ENCODE measurements around the gene TYMP. TPM values are rescaled to one million over a fixed set of nuclear protein-coding genes. Genes with fewer than 3 reads are reported as not detected.
"Not testable (repeated sequence)": the region's sequence is repeated elsewhere in the genome, so short reads cannot be mapped to it uniquely, and the experiment has no call there.

Gene TYMP
- polyA plus RNA-seq, 4 donors, result 1.1 to 3.0 (median 2.4) TPM

DNA sequence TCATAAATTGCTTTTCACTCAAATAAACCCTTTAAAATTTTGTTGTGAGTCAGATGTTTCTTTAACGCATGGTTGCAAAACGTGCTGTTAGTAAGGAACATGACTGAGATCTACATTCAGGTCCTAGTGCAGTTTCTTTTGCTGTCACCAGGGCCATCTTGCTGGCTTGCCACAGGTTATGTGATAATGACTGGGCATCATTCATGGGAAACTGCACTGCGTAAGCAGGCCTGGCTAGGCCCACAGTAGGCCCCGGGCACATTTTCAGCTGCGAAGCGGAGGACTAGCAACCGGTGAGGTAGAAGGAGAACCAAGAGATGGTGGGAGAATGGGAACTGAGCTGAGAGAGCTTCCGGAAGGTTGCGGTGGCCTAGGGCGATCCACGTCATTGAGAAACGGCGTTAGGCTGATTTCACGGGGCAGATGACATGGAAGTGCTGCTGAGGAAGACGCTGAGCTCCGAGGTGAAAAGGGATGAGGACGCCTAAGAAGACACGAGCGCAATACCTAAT is 12.7 kb upstream of the TYMP start:
- no peak for DNase-seq (ENCODE audit: low read depth in 4 of 4, low spot score in 2 of 4)

DNA sequence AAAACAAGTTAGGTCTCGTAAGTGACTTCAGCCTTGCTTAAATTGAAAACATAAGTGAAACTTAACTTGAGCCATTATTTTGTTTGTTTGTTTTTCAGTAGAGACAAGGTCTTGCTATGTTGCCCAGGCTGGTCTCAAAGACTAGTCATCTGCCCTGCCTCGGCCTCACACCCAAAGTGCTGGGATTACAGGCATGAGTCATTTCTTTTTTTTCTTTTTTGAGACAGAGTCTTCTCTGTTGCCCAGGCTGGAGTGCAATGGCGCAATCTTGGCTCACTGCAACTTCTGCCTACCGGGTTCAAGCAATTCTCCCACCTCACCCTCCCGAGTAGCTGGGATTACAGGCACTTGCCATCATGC is 11.8 kb upstream of the TYMP start:
- DNase-seq (ENCODE audit: low read depth in 4 of 4, low spot score in 2 of 4), result not testable (repeated sequence)

DNA sequence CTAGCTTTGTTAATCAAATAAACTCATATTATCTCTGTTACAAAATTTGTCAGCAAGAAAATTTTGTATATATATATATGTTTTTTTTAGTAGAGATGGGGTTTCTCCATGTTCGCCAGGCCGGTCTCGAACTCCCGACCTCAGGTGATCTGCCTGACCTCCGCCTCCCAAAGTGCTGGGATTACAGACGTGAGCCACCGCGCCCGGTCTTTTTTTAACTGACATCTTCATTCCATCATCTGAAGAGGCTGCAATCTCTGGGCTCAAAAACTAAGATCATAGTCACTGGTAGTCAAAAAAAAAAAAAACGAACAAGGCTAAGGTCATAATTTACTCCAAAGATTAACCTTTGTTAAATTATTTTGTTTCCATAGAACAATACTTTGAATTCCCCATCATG is 10.6 kb upstream of the TYMP start:
- no peak for DNase-seq (ENCODE audit: low read depth in 4 of 4, low spot score in 2 of 4)

DNA sequence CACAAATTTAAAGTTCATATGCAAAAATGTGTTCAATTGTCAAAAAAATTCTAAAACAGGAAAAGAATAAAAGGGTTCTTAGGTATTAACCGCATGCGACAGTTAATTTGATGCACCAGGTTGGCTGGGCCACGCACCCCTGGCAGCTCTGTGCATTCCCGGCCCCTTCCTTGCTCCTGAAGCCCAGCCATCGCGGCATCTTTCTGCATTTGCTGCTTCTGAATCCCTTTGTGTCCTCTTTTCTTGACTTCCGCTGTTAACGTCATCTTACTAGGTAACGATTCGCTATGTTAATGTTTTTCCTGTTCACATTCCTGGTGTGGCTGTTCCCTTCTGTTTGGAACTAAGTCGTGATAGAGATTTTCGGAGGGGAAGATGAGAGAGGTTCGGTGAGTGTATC is 8.0 kb upstream of the TYMP start:
- no peak for DNase-seq (ENCODE audit: low read depth in 4 of 4, low spot score in 2 of 4)

DNA sequence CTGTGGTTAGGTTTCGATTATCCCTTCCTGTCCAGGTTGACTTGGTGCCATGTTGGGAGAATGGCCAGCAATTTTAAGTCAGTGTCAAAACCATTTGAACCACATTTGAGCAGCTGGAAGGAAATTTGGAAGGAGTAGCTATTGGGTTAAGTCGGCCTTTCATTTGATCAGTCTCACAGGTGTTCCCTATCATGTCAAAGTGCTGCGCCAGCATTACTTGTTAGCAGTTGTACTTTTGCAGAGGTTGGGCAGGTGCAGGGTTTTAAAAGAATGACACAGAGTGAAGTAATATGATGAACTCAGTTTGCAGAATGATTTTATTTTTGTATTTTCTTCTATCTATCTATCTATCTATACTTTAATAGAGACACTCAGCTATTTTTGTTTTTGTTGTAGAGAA is 6.4 kb upstream of the TYMP start:
- no peak for DNase-seq (ENCODE audit: low read depth in 4 of 4, low spot score in 2 of 4)

DNA sequence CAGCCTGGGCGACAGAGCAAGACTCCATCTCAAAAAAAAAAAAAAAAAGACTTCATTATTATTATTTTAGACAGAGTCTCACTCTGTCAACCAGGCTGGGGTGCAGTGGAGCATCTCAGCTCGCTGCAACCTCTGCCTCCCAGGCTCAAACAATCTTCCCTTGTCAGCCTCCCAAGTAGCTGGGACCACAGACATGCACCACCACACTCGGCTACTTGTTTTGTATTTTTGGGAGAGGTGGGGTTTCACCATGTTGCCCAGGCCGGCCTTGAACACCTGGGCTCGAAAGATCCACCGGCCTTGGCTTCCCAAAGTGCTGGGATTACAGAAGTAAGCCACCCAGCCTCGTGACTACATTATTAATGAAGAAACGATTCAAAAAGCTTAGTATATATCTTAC is 5.3 kb upstream of the TYMP start:
- DNase-seq (ENCODE audit: low read depth in 4 of 4, low spot score in 2 of 4), result no peak

DNA sequence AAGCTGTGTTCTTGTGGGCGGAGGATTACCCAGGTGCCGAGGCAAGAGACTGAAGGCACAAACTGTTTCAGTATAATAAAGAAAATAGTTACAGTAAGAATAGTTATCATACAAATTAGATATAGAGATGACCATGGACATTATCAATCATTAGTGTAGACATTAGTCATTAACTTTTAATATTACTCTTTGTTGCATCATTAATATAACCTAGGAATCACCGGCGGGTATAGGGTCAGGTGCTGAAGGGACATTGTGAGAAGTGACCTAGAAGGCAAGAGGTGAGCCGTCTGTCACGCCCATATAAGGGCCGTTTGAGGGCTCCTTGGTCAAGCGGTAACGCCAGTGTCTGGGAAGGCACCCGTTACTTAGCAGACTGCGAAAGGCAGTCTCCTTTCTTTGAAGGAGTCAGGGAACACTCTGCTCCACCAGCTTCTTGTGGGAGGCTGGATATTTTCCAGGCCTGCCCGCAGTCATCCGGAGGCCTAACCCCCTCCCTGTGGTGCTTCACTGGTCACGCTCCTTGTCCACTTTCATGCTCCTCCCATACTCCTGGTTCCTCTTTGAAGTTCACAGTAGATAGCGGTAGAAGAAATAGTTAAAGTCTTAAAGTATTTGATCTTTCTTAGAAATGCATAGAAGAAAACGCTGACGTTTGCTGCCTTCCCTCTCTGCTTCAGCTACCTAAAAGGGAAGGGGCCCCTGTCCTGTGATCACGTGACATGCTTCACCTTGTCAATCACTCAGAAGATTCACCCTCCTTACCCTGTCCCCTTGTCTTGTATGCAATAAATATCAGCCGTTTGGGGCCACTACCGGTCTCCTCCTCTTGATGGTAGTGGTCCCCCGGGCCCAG is 4.3 kb upstream of the TYMP start:
- not testable (repeated sequence) for DNase-seq (ENCODE audit: low read depth in 4 of 4, low spot score in 2 of 4)

DNA sequence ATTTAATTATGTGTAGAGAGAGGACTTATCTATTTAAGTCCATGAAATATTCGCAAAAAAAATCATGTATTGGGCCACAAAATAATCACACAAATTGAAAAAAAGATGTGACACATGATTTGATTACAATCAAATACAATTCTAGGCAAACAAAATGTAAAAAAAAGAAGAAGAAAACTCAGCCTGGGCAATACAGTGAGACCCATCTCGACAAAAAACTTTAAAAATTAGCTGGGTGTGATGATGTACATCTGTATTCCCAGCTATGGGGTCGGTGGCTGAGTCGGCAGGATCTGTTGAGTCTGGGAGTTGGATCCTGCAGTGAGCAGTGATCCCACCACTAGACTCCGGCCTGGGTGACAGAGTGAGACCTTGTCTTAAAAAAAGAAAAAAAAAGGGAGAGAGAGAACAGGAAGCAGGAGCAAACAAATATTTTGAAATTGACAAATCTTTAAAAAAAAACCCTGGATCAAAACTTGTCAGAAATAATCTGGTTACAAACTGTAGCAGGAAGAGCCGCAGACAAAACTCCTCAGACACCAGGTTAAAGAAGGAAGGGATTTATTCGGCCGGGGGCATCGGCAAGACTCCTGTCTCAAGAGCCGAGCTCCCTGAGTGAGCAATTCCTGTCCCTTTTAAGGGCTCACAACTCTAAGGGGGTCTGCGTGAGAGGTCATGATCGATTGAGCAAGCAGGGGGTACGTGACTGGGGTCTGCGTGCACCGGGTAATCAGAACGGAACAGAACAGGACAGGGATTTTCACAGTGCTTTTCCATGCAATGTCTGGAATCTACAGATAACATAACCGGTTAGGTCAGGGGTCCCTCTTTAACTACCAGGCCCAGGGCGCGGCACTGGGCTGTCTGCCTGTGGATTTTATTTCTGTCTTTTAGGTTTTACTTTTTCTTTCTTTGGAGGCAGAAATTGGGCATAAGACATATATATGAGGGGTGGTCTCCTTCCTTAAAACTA is 3.3 kb upstream of the TYMP start:
- DNase-seq (ENCODE audit: low read depth in 4 of 4, low spot score in 2 of 4), result no peak

DNA sequence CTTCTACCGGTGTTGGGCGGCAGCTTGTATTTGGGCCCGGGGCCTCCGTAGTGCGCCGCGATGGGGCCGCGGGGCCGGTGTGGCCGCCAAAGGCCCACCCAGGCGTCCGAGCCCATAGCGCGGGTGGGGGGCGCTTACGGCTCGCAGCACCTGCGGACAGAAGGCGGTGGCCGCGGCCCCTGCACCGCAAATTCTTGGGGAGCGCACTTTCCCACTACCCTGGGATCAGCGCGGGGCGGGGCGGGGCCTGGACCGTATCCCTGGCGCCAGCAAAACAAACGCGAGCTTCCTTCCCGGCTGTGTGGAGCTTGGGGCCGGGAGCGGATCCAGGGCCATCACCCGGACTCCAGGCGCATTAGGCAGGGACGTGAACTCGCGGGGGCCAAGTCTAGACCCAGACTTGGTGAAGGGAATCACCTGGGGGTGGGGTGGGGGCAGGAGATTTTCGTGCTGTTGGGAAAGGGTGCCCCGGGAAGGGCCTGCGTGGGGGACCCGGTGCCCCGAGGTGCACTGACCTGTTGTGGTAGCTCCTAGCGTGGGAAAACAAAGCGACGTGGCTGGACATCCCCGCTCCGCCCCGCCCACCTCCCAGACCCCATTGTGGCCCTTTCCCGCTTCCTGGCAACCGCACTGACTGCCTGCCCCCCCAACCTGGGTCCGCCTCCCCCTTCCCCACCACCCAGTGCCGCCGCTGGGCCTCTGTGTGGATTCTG is 2.3 kb upstream of the TYMP start:
- no peak for DNase-seq (ENCODE audit: low read depth in 4 of 4, low spot score in 2 of 4)

DNA sequence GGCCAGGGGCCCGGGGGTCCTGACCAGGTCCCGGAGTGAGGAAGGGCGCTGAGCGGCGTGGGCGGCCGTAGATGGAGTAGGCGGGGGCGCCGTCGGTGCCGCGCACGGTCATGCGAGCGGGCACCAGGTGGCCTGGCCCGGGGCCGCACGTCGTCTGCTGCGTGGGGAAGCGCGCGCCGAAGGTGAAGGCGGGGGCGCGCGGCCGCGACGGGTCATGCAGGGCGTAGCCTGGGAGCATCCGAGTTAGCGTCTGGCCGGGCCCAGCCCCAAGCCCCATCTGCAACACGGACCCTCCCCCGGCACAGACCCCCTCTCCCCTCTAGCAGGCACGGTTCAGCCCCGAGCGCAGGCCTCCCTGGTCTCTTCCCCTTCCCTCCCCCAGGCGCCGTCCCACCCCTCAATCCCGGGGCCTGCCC is 1.7 kb upstream of the TYMP start:
- DNase-seq (ENCODE audit: low read depth in 4 of 4, low spot score in 2 of 4), result no peak

DNA sequence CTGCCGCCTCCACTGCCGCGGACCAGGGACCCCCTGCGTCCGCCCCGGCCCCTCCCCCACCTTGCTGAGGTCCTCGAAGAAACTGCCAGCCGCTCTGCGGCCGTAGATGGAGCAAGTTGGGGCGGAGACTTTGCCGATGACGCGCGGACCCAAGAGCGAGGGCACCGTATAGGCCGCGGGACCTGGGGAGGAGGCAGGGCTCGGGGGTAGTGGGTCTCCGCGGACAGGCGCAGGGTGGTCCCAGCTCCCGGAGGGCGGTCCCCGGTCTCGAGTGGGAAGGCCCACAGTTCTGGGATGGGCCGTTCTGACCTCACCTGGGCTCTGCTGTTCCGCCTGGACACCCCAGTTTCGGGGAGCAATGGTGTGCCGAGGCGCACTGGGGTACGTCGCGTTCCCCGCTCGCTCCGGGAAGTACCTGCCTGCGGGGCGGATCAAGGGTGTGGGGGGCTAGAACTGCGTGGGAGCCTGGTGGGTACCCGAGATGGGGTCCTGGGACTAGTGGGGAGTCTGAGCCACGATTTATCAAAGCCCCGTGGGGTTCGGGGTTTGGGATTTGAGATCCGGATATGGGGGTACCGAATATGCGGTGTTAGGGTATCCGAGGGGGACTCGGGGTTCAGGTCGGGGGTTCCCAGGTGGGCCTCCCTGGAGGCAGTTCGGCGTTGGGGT is 1.2 kb upstream of the TYMP start:
- DNase-seq (ENCODE audit: low read depth in 4 of 4, low spot score in 2 of 4), result no peak

DNA sequence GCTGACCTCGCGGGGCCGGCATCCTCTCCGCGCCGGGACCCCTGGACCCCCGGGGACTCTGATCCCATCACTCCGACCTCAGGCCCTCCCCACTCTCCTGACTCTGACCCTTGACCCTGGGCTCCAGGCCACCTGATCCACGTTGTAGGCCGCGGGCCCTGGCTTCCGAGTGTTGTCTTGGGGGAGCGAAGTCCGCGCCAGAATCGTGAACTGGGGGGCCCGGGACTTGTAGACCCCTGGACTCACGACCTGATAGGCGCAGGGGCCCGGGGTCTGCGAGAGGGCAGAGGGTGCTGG is 716 bp upstream of the TYMP start:
- DNase-seq (ENCODE audit: low read depth in 4 of 4, low spot score in 2 of 4), result no peak

DNA sequence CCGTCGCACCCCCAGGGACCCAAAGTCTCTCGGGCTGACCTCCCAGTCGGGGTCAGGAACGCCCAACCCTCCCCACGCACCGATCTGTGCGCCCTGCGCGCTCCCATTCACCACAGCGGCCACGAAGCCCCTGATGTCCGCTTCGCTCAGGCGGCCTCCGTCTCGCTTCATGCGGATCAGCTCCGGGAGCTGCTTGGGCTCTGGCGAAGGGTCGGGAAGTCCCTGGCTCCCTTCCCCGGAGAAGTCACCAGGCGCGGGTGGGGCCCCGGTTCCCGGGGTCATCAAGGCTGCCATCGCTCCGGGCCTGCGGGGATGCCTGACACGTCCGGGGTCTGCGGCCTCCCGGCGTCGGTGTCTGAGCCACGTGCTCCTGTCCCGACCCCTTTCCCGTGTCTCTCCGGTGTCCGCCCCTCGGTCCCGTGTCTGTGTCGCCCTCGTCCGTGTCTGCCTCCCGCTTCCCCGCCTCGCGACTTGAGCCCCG is 356 bp downstream of the TYMP start:
- DNase-seq (ENCODE audit: low read depth in 4 of 4, low spot score in 2 of 4), result no peak

DNA sequence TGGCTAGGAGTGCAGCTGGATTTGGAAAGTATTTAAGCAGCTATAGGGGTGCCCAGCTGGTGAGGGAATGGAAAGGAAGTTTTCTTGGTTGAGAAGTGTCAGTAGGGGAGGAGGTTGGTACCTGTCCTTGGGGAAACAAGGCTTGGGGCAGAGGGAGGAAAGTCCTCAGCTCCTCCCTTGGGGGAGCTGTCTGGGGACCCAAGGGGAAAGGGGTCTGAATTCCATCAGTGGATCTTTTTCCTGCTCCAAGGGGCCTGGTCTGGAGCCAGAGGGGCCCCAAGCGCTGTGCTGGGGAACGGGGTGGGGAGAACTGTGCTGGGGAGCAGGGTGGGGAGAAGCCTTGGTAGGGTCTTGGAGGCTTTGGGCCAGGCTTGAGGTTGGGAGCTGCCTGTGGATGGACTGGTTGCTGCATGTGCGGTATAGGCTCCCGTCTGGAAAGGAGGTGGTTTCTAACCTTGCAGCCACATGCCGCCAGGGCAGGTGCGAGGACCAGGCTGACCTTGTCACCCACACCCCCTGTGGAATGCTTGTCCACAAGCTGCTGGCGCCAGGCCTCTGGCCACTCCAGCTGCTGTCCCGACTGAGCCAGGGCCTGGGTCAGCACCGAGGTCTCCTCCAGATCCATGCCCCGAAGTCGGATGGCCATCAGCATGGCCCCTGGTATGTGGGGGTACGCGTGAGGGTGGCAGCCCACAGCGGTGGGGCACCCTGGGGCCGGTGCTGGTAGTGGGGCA is 963 bp downstream of the TYMP start:
- DNase-seq (ENCODE audit: low read depth in 4 of 4, low spot score in 2 of 4), result no peak

DNA sequence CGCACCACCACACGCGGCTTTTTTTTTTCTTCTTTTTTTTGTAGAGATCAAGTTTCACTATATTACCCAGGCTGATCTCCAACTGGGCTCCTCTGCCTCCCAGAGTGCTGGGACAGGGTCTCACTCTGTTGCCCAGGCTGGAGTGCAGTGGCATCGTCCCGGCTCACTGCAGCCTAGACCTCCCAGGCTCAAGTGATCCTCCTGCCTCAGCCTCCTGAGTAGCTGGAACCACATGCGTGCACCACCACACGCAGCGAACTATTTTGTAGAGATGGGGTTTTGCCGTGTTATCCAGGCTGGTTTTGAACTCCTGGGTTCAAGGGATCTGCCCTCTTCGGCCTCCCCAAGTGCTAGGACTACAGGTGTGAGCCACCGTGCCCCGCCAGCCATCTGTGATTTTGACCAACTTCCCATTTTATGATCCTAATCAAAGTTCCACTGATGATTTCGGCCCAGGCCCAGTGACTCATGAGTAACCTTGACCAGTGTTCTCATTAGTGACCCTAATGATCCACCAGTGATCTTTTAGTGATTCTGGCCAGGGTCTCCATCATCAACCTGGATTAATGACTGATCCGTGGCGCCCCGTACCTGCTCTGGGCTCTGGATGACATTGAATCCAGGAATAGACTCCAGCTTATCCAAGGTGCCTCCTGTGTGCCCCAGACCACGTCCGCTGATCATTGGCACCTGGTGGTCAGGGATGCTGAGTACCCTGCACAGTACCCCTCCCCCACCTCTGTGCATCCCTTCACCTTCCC is 1.7 kb downstream of the TYMP start:
- DNase-seq (ENCODE audit: low read depth in 4 of 4, low spot score in 2 of 4), result no peak

DNA sequence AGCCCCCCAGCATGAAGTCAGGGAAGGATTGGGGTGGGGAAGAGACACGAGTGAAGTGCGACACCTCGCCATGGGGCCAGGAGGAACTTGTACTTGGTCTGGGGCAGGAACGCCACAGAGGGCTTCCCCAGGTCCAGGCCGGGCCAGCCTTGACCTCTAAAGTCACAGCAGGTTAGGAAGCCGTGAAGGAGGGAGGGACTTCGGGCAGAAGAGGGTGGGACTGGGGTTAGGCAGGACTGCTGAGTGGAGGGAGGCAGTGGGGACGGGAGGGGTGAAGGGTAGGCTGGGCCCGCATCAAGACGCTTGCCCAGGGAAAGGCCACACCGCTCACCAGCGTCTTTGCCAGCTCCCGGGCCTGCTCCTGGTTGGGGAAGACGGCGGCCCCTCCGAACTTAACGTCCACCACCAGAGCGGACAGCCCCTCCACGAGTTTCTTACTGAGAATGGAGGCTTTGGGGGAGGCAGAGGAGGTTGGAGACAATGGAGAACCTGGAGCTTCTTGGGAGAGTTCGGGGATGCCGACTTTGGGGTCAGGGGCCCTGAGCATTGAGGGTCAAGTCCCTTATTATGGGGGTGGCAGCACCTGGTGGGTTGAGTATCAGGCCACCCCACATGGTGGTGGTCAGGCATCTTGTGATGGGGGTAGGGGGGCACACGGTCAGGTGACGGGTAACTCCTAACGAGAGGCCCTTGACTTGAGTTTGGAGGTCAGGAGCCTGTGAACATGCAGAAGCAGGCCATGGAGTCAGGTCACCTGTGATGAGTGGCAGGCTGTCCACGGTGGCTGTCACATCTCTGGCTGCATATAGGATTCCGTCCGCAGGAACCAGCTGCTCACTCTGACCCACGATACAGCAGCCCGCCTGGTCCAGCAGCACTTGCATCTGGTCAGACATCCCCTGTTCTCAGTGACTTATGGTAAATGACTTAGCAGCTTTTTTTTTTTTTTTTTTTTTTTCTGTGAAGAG is 2.7 kb downstream of the TYMP start:
- no peak for DNase-seq (ENCODE audit: low read depth in 4 of 4, low spot score in 2 of 4)

DNA sequence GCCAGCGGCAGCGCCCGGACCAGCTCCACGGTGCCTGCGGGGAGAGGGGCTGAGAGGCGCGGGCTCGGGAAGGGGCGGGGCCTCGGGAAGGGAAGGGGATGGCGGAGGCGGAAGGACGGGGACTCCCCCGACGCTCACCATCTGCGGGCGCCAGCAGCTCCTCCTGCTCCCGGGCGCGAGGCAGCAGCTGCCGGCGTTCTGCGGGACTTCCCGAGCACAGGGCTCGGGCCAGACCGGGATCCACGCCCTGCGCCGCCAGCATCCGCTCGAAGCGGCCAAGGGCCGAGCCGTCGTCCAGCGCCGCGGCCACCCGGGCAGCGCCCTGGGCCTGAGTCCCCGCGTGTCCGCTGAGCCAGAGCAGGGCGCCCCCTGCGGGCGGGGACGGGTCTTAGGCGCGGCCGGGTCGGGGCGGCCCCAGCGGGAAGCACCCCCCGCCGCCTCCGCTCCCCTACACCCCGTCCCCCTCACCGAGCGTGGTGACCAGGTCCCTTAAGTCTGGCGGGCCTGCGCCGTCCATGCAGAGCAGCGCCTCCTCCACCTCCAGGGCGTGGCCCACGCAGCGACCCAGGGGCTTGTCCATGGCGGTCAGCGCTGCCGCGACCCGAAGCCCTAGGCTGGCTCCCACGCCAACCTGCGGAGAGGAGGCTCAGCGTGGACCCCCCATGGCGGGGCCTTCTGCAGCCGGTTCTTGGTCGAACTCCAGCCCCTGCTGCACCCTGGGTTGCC is 3.5 kb downstream of the TYMP start:
- peak in 2 of 4 donors; percentile 56 to 59 for DNase-seq (ENCODE audit: low read depth in 4 of 4, low spot score in 2 of 4)

All from left renal cortex interstitium (tissue), 4 donors.